Measurements from ENCODE around the gene EIF2D. TPM values are rescaled to one million over a fixed set of nuclear protein-coding genes. Genes with fewer than 3 reads are reported as not detected.

The EIF2D gene
- total and polyA plus RNA-seq, 9 of the 15 experiments (the other 6 are each of a cell fraction or from before 2014, with no cell fraction given): 81.1 to 138 (median 93.9) TPM

DNA sequence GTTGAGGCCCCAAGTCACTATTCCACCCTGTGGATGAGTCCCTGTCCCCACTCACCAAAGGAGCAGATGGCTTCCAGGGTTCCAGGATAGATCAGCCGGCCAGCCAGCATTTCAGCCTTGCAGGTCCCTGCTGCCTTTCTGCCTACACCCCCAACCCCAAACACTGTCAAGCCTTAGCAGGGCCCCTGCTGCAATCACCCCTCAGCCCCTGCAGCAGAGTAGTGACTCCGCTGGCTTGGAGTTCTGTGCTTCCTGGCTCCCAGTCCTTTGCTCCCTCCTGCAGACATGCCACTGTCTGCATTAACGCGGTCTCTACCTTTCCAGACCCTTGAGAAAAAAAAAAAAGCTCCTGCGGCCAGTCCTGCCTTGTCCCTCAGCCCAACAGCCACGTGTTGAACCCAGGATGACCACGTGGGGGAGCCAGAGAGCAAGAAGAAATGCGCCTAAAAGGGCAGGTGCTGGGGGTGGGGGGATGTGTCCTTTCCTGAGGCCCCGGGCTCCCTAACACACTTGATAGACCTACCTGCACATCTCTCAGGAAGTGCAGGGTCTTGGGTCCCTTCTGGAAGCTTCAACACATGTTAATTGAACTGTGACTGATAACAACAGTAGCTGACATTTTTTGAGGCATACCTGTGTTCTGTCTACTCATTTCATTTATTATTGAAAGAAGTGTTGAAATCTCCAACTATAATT, 67.6 kb downstream of the EIF2D start (continued):
- no peak for TF ChIP-seq WHSC1 (IDR thresholded peaks at IDR 0.05; ENCODE audit: low read length)
- TF ChIP-seq, protein P1, sequence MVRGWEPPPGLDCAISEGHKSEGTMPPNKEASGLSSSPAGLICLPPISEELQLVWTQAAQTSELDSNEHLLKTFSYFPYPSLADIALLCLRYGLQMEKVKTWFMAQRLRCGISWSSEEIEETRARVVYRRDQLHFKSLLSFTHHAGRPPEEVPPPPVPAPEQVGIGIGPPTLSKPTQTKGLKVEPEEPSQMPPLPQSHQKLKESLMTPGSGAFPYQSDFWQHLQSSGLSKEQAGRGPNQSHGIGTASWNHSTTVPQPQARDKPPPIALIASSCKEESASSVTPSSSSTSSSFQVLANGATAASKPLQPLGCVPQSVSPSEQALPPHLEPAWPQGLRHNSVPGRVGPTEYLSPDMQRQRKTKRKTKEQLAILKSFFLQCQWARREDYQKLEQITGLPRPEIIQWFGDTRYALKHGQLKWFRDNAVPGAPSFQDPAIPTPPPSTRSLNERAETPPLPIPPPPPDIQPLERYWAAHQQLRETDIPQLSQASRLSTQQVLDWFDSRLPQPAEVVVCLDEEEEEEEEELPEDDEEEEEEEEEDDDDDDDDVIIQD (CRISPR knock-in tag; IDR thresholded peaks at IDR 0.05): no peak
- no peak for TF ChIP-seq DDX20 (tag; IDR thresholded peaks at IDR 0.05; ENCODE audit: low read depth)
- TF ChIP-seq FIP1L1 (IDR thresholded peaks at IDR 0.05; ENCODE audit: low read depth, low read length, poor library complexity, severe bottlenecking): no peak
- no peak for TF ChIP-seq FOXJ2 (tag; IDR thresholded peaks at IDR 0.05)
- TF ChIP-seq CEBPB (tag; IDR thresholded peaks at IDR 0.05): peak; percentile 31; the same call in 1 of the 2 replicates
- no peak for TF ChIP-seq KLF6 (CRISPR knock-in tag; IDR thresholded peaks at IDR 0.05; ENCODE audit: borderline replicate concordance)
- TF ChIP-seq YY1 (IDR thresholded peaks at IDR 0.05; ENCODE audit: borderline replicate concordance in 1 of 3, control insufficient read depth in 1 of 3, extremely low read depth in 1 of 3, insufficient read depth in 3 of 3, insufficient read length in 1 of 3, insufficient replicate concordance in 2 of 3, low read depth in 1 of 3, low read length in 2 of 3): peak in 2 of 3 experiments; percentile 18 to 24
- TF ChIP-seq NCOR1 (IDR thresholded peaks at IDR 0.05): no peak
- TF ChIP-seq EGR1 (conservative IDR thresholded peaks at IDR 0.05): no peak
- TF ChIP-seq TEAD2 (tag; IDR thresholded peaks at IDR 0.05): no peak
- TF ChIP-seq, protein P2, sequence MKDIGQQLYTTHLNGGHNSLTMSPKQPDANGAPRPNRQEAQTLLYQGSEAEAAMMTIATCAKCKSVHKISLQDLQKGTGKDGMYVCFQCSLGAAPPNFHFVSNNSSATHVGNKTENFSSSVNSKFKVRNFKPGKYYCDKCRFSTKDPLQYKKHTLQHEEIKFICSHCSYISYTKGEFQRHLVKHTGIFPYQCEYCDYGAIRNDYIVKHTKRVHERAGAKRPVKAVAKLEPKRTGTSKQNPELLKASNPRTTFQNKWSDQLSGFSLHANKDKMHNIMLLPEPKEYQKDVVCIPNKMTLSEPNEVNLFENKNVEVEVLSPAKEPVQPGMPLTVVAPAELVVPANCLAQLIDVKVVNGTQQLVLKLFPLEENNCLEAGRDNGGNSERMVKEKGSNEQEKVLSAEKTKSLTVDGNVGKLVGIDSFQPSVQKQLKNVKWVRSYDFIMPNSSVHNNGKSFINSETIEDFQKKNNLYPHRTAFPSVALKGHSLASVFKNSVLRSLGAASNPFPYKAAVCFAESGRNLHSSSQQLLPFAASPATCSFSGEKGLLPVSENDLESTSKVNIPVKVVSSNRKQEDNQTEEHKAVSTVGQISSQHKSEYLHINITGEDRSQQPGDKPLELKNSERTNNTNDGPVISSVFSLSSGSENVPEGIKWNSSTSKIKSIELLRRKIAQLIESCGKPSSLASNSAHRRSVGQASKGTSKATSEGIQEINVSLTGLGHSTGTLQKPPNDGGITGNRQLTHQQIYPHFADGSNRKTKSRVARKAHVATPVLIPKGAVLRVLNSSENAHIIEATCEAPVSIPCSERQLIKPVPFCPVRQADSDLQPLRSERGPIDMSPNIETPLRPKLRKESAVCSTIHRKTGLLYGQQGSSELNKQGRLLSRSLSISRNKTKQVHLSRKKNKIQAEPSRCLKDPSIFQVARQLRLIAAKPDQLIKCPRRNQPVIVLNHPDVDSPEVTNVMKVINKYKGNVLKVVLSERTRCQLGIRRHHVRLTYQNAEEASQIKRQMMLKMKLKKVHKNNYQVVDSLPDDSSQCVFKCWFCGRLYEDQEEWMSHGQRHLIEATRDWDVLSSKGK (CRISPR knock-in tag; IDR thresholded peaks at IDR 0.05): no peak
- TF ChIP-seq, protein P3, sequence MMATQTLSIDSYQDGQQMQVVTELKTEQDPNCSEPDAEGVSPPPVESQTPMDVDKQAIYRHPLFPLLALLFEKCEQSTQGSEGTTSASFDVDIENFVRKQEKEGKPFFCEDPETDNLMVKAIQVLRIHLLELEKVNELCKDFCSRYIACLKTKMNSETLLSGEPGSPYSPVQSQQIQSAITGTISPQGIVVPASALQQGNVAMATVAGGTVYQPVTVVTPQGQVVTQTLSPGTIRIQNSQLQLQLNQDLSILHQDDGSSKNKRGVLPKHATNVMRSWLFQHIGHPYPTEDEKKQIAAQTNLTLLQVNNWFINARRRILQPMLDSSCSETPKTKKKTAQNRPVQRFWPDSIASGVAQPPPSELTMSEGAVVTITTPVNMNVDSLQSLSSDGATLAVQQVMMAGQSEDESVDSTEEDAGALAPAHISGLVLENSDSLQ (IDR thresholded peaks at IDR 0.05): no peak
- TF ChIP-seq GABPB2 (CRISPR knock-in tag; conservative IDR thresholded peaks at IDR 0.05): no peak
- no peak for TF ChIP-seq KAT2B (IDR thresholded peaks at IDR 0.05; ENCODE audit: low read depth, low read length)
- TF ChIP-seq SMARCB1 (IDR thresholded peaks at IDR 0.05; ENCODE audit: insufficient read length, low read depth): no peak
- TF ChIP-seq, protein P4, sequence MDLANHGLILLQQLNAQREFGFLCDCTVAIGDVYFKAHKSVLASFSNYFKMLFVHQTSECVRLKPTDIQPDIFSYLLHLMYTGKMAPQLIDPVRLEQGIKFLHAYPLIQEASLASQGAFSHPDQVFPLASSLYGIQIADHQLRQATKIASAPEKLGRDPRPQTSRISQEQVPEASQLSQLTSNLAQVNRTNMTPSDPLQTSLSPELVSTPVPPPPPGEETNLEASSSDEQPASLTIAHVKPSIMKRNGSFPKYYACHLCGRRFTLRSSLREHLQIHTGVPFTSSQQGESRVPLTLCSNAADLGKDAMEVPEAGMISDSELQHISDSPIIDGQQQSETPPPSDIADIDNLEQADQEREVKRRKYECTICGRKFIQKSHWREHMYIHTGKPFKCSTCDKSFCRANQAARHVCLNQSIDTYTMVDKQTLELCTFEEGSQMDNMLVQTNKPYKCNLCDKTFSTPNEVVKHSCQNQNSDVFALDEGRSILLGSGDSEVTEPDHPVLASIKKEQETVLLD (IDR thresholded peaks at IDR 0.05): no peak
